Skeletal muscle cell (primary cell): Measurements from ENCODE around the gene CNGB1.

Source experiments
- DNase-seq: peaks from one replicate; pipeline ENCODE4 v3.0.0-alpha.2; 2010; ENCODE audit warnings: low read depth
- H3K4me3 ChIP-seq: 2 replicates; pipeline ENCODE4 v1.5.1; 2011; ENCODE audit warnings: low read depth, mild to moderate bottlenecking, control low read depth, low read length, moderate library complexity

CNGB1 gene

DNA sequence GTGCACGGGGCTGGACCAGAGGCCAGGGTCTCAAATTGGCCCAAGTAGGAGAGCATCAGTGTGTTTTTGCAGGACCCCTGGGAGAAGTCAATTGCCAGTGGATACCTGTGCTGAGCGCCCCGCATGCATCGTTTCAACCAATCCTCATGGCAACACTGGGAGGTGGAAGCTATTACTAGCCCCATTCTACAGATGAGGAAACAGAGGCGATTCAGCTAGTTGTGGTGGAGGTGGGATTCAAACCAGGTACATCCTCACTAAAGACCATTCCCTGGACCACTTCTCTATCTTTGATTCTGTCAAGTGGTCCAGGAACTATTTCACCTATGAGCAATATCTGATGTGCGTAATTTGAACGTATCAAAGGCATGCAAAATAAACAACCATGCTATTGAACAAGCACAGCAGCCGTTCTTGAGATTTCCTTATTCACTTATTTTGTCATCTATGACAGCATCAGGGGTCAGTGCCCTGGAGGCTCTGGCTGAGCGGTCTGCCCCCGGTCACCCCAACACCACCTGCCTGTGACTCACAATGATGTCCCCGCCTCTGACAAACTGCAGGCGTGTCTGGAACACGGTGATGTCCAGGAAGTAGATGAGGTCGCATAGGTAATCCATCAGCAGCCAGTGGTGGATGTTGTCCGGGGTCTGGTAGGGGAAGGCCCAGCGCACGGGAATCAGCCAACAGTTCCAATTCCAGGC lies 54.0 kb downstream of the CNGB1 start:
- no peak for DNase-seq
- no peak overlapping the region for H3K4me3 ChIP-seq

DNA sequence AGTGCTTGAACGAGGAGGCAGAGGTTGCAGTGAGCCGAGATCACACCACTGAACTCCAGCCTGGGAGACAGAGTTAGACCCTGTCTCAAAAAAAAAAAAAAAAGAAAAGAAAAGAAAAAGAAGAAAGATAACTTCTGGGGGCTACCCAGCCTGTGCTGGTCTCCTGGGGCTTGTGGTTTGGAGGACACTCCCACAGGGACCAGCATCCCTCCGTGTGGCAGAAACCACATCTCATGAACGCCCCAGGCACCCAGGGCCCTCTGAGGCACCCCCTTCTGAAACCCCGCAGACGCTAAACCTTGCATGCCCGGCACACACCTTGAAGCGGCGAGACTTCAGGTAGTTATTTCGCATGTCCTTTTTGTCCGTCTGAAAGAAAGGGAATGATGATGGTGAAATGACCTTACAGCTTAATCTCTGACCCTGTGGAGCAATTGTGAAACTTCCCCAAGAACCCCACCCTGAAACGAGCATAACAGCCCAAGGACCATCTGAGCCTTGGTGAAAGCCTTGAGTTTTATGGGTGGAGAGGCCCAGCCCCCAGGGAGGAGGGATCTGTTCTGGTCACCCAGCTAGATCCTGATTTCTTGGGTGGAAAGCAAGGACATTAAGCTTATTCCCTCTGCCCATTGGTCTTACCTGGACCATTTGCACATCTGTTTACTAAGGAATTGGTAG lies 55.0 kb downstream of the CNGB1 start:
- no peak for DNase-seq
- no peak overlapping the region for H3K4me3 ChIP-seq

DNA sequence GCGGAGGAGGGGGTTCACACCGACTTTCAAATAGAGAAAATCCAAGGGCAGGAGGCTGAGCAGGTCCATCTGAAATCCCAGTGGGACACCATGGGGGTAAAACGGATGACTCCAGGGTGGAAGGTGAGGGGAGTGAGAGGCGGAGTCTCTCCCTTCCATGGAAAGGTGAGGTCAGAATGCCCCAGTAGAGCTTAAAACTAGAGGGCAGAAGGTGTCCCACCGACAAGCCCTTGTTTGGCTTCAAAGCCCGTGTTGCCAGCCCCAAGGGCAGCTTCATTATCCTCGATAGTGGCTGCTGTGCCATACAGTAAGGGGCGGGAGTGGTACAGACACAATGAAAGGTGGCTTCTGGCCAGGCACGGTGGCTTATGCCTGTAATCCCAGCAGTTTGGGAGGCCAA lies 55.7 kb downstream of the CNGB1 start:
- no peak overlapping the region for H3K4me3 ChIP-seq
- DNase-seq: no peak

DNA sequence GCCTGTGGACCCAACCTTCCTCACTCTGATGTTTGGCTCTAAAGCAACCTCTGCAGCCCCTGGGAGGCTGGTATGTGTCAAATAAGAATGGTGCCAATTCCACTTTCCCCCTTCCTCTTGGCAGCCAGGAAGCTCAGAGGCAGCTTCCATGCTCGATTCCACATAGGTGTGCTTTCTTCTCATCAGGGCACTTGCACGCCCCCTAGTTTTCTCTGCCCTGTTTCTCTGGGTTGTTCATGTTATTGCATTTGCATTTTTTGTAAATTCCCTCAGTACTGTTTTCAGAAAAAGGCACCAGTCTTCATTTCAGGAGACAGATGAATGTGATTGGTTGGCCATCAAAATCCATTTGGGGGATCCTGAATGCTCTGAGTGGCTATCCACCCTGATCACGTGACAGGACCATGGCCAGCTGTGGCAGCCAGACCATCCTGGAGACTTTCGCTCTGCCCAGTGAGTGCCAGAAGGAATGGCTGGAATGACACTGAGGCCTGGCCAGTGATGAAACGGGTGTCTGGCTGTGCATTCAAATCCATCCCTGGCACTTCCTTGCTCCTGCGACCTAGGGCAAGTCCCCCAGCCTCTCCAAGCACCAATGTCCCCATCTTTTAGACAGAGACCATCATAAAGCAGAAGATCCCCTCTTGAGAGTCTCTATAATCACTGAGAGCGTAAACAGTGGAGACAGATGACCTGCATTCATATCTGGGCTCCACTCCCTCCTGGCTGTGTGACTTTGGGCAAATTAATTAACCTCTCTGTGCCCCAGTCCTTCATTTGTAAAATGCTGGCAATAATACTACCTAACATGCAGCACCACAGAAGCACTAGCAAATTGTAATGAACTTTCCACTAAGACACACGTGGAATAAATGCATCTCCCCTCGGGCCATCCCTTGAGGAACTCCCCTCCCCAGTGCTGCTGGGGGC lies 56.4 kb downstream of the CNGB1 start:
- DNase-seq: no peak

DNA sequence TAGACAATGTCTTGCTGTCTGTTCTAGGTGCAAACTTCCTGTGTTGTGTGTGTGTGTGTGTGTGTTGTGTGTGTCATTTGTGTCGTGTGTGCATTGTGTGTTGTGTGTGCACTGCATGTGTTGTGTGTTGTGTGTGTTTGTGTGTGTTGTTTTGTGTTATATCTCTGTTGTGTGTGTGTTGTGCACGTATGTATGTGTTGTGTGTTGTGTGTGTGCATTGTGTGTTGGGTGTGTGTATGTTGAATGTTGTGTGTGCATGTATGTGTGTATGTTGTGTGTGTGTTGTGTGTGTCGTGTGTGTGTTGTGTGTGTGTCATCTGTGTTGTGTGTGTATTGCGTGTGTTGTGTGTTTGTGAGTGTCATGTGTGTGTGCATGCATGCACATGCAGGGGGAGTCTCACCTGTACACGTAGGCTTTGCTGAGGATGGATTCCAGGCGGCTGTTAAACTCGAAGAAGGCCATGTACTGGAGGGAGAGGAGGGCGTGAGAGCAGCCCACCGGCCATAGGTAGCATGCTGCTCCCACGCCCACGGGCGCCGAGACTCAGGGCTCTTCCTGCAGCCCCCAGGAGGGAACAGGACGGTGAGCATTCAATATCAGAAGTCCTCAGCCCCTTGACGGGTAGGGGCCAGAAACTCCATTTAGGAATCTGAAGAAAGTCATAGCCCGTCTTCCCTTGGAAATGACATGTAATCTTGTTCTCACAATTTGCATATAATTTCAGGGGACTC lies 58.2 kb downstream of the CNGB1 start:
- DNase-seq: no peak

More for the DNA sequence above, 56.4 kb downstream of the CNGB1 start:
- no peak overlapping the region for H3K4me3 ChIP-seq

DNA sequence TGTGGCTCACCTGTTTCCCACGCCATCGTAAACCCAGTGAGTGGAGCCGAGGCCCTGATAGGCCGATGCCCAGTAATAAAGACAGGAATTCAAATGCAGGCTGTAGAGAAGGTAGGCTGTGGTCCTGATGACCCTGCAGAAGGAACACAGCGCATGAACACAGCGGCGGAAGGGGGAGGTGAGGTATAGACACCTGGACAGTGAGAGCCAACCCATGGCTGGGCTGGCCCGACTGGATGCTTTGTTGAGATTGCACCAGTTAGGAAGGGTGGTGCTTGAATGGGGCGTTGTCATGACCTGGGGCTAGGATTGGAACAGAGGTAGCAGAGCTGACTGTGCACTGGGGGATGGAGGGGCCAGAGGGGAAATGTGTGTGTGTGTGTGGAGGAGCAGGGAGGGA lies 59.2 kb downstream of the CNGB1 start:
- DNase-seq: no peak
- H3K4me3 ChIP-seq: no peak overlapping the region

More for the DNA sequence above, 58.2 kb downstream of the CNGB1 start:
- H3K4me3 ChIP-seq: no peak overlapping the region

DNA sequence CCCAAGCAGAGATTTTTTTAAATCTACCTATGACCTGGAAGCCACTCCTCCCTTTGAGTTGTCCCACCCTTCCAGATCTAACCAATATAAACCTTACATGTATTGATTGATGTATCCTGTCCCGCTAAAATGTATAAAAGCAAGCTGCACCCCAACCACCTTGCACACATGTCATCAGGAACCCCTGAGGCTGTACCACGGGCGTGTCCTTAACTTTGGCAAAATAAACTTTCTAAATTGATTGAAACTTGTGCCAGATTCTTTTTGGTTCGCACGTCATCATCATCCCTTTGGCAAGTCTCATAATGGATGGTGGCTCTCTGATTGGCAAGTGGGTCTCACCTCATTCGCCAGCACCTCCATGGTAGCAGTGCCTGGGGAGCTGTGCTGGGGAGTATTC lies 60.2 kb downstream of the CNGB1 start:
- DNase-seq: no peak
- no peak overlapping the region for H3K4me3 ChIP-seq

DNA sequence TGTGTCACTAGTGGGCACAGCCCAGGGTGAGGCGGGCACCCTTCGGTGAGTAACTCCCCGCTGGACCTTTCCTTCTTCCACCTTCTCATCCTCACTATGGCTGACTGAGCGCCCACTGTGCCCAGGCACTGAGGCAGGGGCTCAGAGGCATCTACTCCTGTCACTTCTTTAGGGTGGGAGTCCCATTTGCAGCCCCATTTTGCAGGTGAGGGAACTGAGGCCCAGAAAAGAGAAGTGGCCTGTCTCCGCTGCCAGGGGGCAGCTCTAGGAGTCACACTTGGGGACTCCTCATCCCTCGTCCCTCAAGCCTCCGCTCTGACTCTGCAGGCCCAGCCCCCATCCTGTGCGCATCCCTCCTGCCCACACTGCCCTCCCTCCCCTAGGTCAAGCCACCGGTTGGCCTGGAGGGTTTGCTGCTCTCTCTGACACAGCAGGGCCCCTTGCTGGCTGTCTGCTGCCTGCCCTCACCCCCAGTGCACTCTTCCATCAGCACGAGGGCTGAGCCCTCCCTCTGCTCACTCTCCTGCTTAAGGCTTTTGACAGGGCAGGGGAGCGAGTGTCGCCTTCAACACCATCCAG lies 62.4 kb downstream of the CNGB1 start:
- no peak overlapping the region for H3K4me3 ChIP-seq
- no peak for DNase-seq

DNA sequence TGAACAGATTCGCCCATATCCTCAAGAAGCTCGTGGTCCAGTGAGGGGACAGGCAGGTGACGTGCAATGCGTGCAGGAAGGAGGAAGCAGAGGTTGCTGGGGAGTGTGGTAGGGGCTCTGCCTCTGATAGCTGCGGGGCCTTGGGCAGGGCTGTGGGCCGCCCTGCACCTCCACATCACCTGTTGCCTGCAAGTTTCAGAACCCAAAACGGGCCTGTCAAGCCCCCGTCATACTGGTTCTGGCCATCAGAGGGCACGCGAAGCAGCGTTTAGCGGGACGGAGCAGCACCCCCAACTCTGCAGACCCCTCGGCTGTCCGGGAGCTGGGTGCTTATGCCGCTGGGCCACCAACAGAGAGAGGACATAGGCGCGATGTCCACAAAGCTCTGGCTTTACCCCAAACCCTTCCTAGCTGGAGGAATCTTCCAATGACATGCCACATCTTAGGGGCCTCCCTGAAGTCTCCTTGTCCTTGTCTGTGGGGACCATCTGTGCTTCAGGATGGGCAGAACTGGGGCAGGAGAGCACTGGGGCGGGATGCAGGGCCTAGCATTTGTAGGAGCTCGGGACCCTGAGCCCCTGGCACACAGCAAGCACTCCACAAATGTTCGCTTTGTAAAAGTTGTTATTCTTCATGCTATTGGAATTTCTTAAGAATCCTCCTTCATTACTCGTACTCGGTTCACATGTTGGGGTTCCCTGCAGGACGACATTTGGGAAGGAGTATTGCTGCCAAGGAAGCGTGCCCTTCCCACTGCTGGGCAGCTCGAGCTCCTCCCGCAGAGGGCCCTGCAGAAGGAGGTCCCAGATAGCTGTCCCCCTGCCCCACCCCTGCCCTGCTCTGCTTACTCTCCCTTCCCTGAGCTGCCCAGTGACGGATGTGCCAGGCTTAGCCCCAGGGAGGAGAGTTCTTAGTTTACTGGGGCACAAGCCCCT lies 64.3 kb downstream of the CNGB1 start:
- no peak for DNase-seq
- no peak overlapping the region for H3K4me3 ChIP-seq

DNA sequence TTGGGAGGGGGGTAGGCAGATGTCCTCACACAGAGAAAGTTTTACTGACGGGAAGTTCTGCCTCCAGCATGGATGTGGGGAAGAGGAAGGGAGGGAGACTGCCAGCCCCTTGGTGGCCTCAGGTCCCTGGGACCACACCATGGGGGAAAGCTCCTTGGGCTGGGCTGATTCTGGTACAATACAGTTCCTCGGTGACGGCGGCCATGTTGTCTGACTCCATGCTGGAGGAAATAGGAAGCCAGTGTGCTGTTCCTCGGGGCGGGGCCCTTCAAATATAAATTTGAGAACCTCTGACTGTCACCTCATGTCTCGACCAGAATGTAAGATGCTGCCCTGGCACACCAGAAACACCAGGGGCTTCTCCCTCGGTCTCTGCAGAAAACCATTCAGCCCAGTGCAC lies 66.8 kb downstream of the CNGB1 start:
- no peak for DNase-seq

DNA sequence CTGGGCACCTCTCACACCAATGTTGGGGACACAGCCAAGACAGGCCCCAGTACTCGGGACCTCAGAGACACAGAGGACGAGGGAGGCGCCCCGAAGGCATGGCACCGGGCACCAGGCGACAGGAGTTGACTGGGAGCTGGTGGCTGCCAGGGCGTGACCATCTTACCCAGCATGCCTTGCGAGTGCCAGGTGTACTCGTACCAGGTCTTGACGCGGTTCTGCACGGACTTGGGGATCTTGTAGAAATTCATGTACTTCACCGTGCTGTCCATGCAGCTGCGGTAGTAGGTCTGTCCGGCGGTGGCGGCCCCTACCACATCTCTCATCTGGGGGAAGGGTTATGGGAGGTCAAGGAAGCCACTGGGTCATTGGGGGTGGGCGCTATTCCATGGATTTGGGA lies 67.3 kb downstream of the CNGB1 start:
- DNase-seq: no peak

More for the DNA sequence above, 66.8 kb downstream of the CNGB1 start:
- H3K4me3 ChIP-seq: no peak overlapping the region

DNA sequence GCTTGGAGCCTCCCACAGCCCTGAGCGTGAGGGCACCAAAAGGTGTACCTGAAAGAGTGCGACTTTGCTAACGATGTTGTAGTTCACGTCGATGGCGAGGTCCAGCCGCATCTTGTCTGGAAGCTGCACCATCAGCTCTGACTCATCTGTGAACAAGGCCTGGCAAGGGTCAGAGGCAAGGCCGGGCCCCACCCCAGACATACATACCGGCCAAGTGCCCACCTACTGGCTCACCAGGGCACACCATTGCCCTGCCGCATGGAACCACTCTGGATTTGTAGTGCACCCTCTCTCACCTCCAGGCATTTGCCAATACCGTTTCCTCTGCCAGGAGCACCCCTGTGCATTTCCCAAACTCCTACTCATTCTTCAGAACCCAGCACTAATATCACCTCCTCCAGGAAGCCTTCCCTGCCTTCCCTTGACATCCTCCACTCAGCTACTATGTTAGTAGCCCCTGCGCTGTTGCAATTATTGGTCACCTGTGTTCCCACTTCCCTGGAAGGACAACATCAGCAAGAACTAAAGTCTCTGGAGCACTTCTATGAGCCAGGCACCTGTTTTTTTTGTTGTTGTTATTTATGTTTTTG lies 69.4 kb downstream of the CNGB1 start:
- DNase-seq: no peak
- no peak overlapping the region for H3K4me3 ChIP-seq

More for the DNA sequence above, 67.3 kb downstream of the CNGB1 start:
- no peak overlapping the region for H3K4me3 ChIP-seq

DNA sequence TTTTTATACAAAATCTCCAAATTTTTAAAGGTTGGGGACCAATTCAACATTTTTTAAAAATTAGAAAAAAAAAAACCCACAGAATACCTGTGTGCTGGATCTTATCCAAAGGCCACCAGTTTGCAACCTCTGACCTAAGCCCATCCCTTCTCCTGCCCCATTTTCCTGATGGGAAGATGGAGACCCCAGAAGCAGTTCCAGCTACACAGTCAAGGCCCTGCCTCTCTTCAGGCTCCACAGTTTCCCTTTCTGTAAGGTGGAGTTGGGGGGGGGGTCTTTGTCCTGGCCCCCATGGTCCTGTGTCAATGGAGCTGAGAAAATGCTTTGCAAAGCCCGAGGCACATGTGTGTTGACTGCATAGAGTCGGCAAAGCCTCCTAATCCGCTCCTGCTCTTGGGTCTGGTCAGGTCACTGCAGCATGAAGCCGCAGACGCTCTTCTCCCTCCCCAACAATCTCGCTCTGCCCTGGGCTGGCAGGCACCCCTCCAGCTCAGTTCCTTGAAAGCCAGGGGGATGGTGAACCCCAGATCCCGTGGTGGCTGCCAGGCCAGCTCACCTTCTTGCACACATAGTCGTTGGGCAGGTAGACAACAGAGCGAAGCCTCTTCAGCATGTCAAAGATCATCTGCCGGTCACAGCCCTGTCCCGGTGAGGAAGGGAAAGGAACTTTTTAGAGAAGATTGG lies 70.0 kb downstream of the CNGB1 start:
- no peak overlapping the region for H3K4me3 ChIP-seq

DNA sequence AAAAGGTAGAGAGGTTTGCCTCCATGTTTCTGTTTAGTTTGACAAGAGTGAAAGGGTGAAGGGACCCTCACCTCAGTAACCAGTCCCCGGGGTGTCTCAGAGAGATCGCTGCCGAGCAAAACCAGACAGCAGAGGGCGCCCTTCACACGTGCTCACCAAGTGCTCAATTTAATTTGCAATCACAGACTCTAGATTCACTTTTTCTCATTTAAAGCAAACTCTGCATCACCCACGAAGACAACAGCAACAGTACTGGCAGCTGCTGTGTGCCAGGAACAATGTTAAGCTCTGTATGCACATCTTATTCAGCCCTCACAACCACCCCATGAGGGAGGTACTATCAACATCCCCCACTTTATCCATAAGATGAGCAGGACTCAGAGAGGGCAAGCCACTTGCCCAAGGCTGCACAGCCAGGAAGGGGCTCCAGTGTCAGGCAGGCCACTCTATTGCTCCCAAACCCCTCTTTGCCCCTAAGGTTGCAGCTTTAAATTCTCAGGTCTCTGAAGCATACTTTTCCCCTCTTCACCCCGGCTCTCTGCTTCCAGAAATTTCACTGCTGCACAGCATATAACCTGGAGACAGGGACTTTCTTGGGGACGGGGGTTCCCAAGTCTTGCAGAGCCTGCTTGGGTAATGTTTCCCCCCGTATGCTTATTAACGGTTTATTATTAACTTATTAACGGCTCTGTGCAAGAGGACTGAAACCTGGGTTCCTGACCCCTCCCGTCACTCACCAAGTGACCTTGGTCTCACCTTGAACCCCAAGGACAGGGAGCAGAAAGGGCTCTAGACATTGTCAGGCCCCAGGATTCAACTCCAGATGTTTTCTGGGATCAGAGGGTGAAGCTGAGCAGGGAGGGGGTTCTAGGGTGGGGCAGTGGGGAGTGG lies 70.9 kb downstream of the CNGB1 start:
- DNase-seq: no peak
- no peak overlapping the region for H3K4me3 ChIP-seq

More for the DNA sequence above, 70.0 kb downstream of the CNGB1 start:
- no peak for DNase-seq

DNA sequence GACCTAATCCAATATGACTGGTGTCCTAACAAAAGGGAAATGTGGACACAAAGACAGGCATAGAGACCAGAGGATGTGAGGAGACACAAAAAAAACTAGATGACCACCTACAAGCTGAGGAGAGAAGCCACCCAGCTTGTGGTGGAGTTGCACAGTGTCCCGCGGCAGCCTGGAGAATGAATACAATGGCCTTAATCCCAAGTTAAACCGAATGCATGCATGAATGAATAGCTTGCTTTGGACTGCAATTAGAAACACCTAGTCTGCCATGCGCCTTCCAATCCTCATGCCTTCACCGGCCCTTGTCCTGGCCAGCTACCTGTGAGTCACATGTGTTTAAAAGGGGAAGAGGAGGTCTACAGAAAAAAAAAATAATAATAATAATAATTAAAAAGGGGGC lies 72.0 kb downstream of the CNGB1 start:
- no peak for DNase-seq
- H3K4me3 ChIP-seq: no peak overlapping the region

DNA sequence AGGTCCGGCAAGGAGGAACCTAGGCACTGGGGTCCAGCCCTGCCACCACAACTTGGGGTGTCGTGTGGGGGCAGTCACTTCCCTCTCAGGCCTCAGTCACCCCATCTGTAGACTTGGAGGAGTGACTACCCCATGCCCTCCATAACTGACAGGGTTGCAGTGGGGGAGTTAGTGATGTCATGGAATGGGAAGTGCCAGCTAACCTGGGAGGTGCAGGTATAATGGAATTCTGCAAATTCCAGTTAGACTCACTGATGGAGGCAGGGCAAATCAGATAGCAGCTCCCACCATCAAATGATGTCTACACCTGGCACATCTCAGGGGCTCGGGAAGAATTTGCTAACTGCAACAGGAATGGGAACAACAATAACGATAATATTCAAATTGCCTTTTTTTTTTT lies 72.9 kb downstream of the CNGB1 start:
- DNase-seq: no peak
- H3K4me3 ChIP-seq: no peak overlapping the region
